GM12891 (cell line): ENCODE results near the gene DMXL2.

ENCODE experiments used
- POLR2A ChIP-seq: IDR thresholded peaks from 2 replicates; pipeline ENCODE4 v1.6.1; 2011; ENCODE audit warnings: low read depth, low read length, control low read depth
- SPI1 ChIP-seq: IDR thresholded peaks from 2 replicates; pipeline ENCODE4 v1.6.1; 2011; ENCODE audit warnings: low read depth, low read length, control low read depth
- TAF1 ChIP-seq: IDR thresholded peaks from 2 replicates; pipeline ENCODE4 v1.6.1; 2011; ENCODE audit warnings: low read depth, low read length, control low read depth

DNA sequence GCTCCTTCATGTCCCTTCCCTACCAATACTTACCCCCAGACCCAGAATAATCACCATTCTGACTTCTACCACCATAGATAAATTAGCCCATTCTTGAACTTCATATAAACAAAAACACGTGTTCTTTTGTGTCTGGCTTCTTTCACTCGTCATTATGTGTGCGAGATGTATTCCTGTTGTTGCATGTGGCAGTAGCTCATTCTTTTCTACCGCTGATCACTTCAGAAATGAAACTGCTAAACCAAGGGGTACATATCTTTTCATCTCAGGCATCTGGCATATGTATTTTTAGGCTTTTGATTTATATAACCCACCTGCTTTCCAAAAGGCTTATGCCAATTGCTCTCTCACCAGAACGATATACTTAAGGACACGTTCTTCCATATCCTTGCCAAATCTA lies 44.9 kb upstream of the DMXL2 start:
- TF ChIP-seq POLR2A, result no peak
- no peak for TF ChIP-seq SPI1
- no peak for TF ChIP-seq TAF1
